COLO668 (cell line): ENCODE data around the gene SPDYE16.
"Not testable (repeated sequence)": the region's sequence is repeated elsewhere in the genome, so short reads cannot be mapped to it uniquely, and the experiment has no call there.

ENCODE experiments used
- DNase-seq: peaks from one replicate; lab custom pipeline; 2025; ENCODE audit not compliant: unreplicated experiment; lab: John Stamatoyannopoulos, UW

SPDYE16 gene

GRCh38 chr7:76505168-76506080, 37.7 kb downstream of the SPDYE16 start:
- no peak for DNase-seq

GRCh38 chr7:76504351-76505167, 38.5 kb downstream of the SPDYE16 start:
- DNase-seq: not testable (repeated sequence)

DNA sequence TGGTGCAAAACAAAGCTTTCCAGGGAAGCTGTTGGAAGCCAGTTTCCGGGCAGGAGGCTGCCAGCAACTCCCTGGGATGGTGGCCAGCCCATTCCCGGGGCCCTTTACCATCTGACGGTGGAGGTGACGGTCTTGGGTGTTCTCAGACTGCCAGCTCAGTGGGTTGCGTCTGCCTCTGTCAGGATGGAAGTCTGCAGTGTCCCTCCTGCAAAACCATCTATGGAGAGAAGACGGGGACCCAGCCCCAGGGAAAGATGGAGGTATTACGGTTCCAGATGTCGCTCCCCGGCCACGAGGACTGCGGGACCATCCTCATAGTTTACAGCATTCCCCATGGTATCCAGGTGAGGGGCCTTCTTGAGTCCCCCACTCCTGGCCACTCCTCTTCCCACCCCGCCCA, 39.9 kb downstream of the SPDYE16 start:
- DNase-seq: not testable (repeated sequence)

- DNase-seq: not testable (repeated sequence)
These were observed 40.3 kb downstream of the SPDYE16 start for GRCh38 chr7:76502836-76503235.

DNA sequence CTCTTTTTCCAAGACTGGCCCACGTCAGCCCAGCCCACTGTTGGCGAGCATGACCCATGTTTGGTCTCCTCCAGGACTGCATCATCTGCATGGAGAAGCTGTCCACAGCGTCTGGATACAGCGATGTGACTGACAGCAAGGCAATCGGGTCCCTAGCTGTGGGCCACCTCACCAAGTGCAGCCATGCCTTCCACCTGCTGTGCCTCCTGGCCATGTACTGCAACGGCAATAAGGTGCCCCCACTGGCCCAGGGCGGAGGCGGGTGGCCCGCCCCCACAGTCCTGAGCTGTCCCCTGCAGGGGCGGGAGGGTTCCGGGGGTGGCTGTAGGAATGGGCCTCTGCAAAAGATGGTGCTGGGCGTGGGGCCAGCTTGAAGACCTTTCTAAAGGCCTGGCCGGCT, 40.9 kb downstream of the SPDYE16 start:
- not testable (repeated sequence) for DNase-seq

- DNase-seq: not testable (repeated sequence)
These were observed 43.2 kb downstream of the SPDYE16 start for GRCh38 chr7:76499924-76500241.

DNA sequence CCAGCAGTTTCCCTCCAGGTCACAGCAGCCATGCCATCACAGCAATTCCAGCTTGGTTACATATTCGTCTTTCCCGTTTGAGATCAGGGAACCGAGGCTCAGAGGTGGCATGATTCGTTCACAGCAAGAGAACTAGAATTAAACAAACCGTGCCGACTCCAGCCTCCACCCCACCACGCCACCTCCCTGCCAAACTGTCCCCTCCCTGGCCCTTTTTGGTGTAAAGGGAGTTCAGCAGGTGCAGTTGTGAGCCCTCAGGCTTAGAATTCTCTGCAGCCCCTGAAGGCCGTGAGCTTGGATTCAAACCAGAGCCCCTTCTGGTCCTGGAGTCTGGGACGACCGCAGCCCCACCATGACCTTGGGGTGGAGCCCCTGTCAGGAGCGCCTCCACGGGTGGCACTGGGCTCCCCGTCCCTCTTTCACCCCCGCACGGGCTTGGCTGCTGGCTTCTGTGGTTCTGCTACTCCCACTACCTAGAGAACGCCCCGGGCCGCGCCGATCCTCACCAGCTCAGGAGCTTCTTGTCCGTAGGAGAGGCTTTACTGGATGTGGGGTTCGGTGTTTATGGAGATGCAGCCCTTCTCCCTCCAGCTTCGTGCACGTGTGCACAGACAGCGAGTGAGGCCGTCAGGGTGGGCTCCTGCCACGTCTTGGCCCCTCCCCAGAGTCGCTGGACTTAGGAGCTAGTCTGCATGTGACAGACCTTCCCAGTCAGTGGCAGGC, 43.7 kb downstream of the SPDYE16 start:
- not testable (repeated sequence) for DNase-seq

DNA sequence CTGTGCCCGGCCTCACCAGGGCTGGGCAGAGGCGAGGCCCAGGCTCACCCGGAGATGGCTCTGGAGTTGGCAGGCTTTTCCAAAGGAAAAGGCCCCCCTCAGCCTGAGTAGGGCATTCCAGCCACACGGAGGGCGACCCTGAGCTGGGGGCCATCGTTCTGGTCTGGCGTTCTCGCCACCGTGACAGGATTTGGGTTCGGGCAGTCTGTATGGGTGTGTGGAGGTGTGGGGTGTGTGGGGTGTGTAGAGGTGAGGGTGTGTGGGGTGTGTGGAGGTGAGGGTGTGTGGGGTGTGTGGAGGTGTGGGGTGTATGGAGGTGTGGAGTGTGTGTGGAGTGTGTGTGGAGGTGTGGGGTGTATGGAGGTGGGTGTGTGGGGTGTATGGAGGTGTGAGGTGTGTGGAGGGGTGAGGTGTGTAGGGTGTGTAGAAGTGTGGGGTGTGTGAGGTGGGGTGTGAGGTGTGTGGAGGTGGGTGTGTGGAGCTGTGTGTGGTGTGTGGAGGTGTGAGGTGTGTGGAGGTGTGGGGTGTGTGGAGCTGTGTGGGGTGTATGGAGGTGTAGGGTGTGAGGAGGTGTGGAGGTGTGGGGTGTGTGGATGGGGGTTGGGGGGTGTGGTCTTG, 44.4 kb downstream of the SPDYE16 start:
- DNase-seq: not testable (repeated sequence)

DNA sequence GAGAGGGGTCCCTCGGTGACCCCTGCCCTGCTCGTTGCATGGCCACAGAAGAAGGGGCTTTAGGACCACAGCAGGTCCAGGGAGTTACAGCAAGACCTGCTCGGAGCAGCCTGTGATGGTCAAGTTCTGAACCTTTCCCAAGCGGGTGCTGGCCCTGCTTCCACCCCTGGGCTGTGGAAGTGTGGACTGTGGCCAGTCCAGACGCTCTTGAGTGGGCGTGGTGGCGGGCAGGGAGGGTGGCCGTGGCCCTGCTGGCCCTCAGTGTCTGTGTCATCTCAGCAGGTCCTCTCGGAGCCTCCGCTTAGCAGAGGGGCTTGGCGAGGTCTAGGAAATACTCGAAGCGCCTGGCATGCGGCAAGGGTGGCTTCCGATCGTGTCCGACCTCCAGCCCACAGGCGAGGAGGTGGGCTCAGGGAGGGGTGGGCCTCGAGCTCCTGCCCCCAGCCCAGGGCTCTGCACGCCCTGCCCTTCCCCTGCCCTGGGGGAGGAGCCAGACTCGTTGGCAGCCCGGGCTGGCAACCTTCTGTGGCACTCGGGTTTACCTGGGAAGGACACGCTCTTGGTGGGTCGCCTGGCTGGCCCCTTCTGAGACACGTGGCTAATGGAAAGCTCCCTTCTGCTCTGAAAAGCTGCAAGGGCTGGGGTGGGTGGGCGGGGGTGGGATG, 45.0 kb downstream of the SPDYE16 start:
- DNase-seq: not testable (repeated sequence)

- not testable (repeated sequence) for DNase-seq
These were observed 47.4 kb downstream of the SPDYE16 start for GRCh38 chr7:76495717-76496116.

DNA sequence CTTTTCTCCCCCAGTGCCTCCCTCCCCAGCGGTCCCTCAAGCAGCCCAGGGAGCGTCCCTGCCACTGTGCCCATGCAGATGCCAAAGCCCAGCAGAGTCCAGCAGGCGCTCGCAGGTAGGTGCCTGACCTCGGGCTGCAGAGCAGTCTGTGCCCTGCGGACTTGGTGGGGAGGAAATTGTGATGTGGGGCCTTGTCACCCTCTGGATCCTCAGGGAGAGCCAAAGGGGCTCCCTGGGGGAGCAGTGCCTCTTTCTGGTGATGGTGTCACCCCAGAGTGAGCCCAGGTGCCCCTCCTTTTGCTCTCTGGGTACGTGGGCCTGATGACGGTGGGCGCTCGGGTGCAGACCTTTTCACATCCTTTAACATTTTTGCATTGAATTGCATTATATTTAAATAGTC, 51.0 kb downstream of the SPDYE16 start:
- DNase-seq: not testable (repeated sequence)

DNA sequence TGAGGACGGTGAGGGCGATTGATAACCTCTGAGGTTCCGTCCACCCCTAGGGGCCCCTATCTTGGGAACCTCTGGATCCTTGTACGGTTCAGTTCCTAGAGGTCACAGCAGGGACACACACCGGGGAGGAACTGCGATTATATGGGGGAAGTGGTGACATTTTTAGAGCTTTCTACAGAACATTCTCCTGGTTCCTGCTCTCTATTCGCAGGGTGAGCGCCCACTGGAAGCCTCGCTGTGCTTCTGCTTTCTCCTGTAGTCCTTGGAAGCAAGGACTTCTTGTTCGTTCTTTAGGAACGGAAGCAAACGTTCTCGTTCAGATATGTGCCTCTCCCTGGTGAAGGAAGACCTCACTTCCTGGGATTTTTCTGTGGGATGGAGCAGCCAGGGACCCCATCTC, 55.1 kb downstream of the SPDYE16 start:
- not testable (repeated sequence) for DNase-seq

DNA sequence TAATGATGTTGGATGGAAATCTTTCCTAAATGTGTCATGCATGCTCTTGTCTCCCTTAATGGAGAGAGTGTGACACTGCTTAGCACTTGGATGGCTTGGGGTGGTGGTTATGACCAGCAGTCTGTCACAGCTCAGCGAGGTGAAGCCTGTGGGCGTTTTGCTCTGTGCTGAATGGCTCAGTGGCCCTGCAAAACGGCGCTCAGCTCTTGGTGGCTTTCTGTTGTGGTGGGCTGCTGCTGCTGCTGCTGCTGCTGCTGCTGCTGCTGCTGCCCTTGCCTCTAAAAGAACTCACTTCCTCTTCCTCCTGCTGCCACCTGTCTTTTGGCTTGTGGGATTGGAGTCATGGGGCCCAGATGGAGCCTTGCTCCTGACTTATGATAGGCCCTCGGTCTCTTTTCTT, 56.5 kb downstream of the SPDYE16 start:
- not testable (repeated sequence) for DNase-seq

GRCh38 chr7:76485822-76486610, 57.1 kb downstream of the SPDYE16 start:
- DNase-seq: not testable (repeated sequence)

DNA sequence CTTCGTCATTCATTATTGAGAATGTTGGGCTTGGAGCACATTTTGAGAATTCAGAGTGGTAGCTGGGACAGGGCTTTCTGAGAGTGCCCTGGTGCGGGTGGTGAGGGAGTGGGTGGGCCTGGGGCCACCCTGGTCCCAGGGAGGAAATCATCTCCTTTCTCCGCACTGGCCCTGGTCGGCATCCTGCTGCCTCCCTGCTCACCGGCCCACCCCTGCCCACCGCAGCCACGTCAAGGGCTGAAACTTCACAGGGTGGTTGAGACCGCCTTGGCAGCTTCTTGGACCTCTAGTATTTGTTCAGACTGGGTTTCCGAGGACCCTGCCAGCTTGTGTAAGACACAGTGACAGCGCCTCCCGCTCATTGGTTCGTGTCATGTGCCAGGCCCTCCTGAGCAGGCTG, 58.6 kb downstream of the SPDYE16 start:
- DNase-seq: not testable (repeated sequence)

DNA sequence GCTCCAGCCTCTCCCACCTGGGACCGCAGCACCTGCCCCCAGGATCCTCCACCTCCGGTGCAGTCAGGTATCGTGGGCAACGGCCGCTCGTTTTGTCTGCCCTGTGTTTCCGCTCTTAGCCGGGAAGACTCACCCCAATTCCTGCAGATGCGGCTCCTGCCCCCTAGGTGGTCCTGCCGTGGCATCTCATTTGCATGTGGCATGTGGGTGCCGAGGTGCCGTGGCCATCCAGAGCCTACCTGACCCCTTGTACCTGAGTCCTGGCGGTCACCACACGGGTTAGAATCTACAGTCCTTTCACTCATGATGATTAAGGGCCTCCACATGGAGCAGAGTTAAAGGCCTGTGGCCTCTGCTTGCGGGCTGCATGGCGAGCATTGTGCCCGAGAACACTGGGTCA, 60.0 kb downstream of the SPDYE16 start:
- not testable (repeated sequence) for DNase-seq

- DNase-seq: not testable (repeated sequence)
These were observed 60.4 kb downstream of the SPDYE16 start for GRCh38 chr7:76482660-76483059.
